Activated naive CD4-positive, alpha-beta T cell treated with anti-CD3 and anti-CD28 coated beads, Interleukin-2, amount 10 ng/mL, durations not matched to agents 5 hours and 36 hours (primary cell): Measurements from ENCODE around the gene PDE7B. TPM values are rescaled to one million over a fixed set of nuclear protein-coding genes. Genes with fewer than 3 reads are reported as not detected.

Source experiments
- total RNA-seq, 2 experiments: library from RNA; stranded (reverse); gene quantifications; one replicate each; pipeline ENCODE4 v1.2.3, GENCODE V29; 2021

PDE7B gene
- total RNA-seq = 1 to 10 TPM; 1.6 to 2.0 TPM

DNA sequence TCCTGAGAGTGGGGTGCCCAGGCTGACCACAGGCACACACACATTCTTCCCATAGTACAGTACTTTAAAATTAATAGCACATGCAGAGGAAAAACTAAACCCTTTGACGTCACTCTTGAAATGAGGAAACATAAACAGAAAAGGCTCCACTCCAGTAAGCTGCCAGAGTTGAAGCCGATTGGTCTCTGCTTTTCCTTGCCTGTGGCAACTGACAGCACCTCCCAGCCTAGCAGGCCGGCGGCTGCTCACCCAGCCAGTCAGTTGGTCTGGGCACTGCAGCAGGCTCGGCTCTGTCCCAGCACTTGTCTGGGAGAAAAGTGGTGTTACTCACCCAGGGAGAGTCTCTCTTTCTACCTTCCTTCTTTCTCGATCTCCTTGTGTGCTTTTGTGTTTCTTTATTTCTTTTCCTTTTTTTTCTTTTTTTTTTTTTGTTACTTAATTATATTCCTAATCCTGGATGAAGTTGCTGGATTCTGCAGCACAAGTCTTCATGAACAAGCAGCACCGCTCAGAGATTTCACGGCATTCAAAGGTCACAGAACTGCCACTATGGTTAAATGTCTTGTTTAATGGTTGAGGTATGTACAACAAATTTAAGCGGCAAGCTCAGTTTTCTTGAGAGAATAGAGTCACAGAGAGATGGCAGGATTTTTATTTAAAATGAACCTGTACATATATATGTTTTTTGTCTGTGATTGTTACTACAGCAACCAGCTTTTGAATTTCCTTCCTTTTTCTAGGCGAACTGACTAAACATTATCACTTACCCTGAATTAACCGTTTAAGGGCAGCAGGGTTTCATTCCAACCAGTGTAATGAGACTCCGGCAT, at the start of gene PDE7B:
PDE7B (plus strand) TSS at position 260 of the 830 bp plus-strand sequence.

